GM12878 (cell line): ENCODE measurements around the gene NMNAT1. TPM values are rescaled to one million over a fixed set of nuclear protein-coding genes. Genes with fewer than 3 reads are reported as not detected.

Experiments used
- EP300 ChIP-seq, 2 experiments: fragments of 150-350 bp in 1 of 2; IDR thresholded peaks; 2 replicates each; pipeline ENCODE4 v1.6.1; 2011 to 2012; ENCODE audit warnings: low read depth in 2 of 2, low read length in 2 of 2, borderline replicate concordance in 1 of 2, improper control_type of control experiment in 1 of 2, inconsistent platforms in 1 of 2; ENCODE audit not compliant: control insufficient read depth in 1 of 2
- NFYA ChIP-seq: IDR thresholded peaks from 2 replicates; pipeline ENCODE4 v1.6.1; 2011; ENCODE audit warnings: low read depth, mild to moderate bottlenecking, low read length, improper control_type of control experiment, borderline replicate concordance
- POLR2AphosphoS2 ChIP-seq: IDR thresholded peaks from 2 replicates; pipeline ENCODE4 v1.6.1; 2011; ENCODE audit warnings: low read depth, mild to moderate bottlenecking, low read length, improper control_type of control experiment, moderate library complexity
- RELA ChIP-seq: fragments of 450-650 bp; IDR thresholded peaks from 2 replicates; pipeline ENCODE4 v1.8.0; 2014; ENCODE audit warnings: borderline replicate concordance; ENCODE audit not compliant: partially characterized antibody
- RFX5 ChIP-seq: IDR thresholded peaks from 2 replicates; pipeline ENCODE4 v1.6.1; 2011; ENCODE audit warnings: low read depth, low read length, improper control_type of control experiment
- RUNX3 ChIP-seq: IDR thresholded peaks from 2 replicates; pipeline ENCODE4 v1.6.1; 2012; ENCODE audit warnings: low read length, inconsistent platforms
- SMAD1 ChIP-seq: fragments of 450-650 bp; IDR thresholded peaks from 2 replicates; pipeline ENCODE4 v1.6.1; 2018; ENCODE audit warnings: mild to moderate bottlenecking, low read depth; ENCODE audit not compliant: partially characterized antibody
- SPI1 ChIP-seq: IDR thresholded peaks from 2 replicates; pipeline ENCODE4 v1.6.1; 2011; ENCODE audit warnings: low read depth, mild to moderate bottlenecking, low read length, moderate library complexity, borderline replicate concordance; ENCODE audit not compliant: insufficient read depth
- ZNF622 ChIP-seq: fragments of 450-650 bp; IDR thresholded peaks from 2 replicates; pipeline ENCODE4 v1.6.1; 2017; ENCODE audit warnings: mild to moderate bottlenecking, inconsistent platforms
- polyA plus RNA-seq, 11 experiments: library from polyadenylated mRNA; depleted of rRNA in 4 of 11; unstranded in 6 of 11; stranded (reverse) in 5 of 11; fragments of >200 nt; fragmentation: Nextera tagmentation in 4 of 11; fragmentation: Illumina TruSeq in 1 of 11; extraction: Ambion mirVana in 4 of 11; extraction: Trizol in 1 of 11; gene quantifications; 1 replicate in 1 of 11; 2 replicates in 10 of 11; pipeline versions ENCODE4 v1.2.1 to v1.2.3, GENCODE V29; 2011 to 2016; ENCODE audit warnings: inconsistent platforms in 2 of 11, missing spikeins in 2 of 11, low read depth in 1 of 11
- total RNA-seq, 4 experiments: library from RNA; depleted of rRNA in 3 of 4; stranded (reverse); fragments of >200 nt in 3 of 4; fragmentation: Illumina TruSeq in 1 of 4; extraction: Trizol in 1 of 4; gene quantifications; 2 replicates each; pipeline versions ENCODE4 v1.2.1 to v1.2.3, GENCODE V29; 2013 to 2021
- TF ChIP-seq, protein P1 (sequence below): IDR thresholded peaks from 2 replicates; pipeline ENCODE4 v1.6.1; 2012; ENCODE audit warnings: improper control_type of control experiment, low read depth, low read length; ENCODE audit not compliant: insufficient replicate concordance
- TF ChIP-seq, protein P2 (sequence below): fragments of 450-650 bp; IDR thresholded peaks from 2 replicates; pipeline ENCODE4 v1.6.1; 2016; ENCODE audit warnings: mild to moderate bottlenecking
- TF ChIP-seq, protein P3 (sequence below): IDR thresholded peaks from 2 replicates; pipeline ENCODE4 v1.6.1; 2012; ENCODE audit warnings: low read depth, low read length, improper control_type of control experiment
- TF ChIP-seq, protein P4 (sequence below): fragments of 450-650 bp; formaldehyde crosslinking; IDR thresholded peaks from 2 replicates; pipeline ENCODE4 v1.4.0; 2022; ENCODE audit warnings: mild to moderate bottlenecking, moderate library complexity

The NMNAT1 gene
- total and polyA plus RNA-seq, 10 of the 15 experiments (the other 5 are each of a cell fraction or from before 2014, with no cell fraction given), result 7.2 to 16.7 (median 11.7) TPM

DNA sequence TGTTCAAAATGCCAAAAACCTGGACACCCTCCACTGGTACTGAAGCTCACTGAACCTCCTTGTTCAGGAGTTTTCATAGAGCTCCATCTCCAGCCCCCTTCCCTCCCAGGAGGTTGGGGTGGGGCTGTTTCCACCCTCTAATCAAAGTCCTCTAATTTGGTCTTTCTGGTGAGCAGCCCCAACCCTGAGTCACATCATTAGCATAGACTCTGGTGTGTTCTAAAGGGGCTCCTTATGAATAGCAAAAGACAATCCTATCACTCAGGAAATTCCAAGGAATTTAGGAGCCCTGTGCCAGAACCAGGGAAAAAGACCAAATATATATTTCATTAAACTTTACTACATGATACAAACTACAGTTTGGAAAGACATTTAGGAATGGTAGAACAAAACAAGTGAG lies 76.3 kb downstream of the NMNAT1 start (continued):
- TF ChIP-seq, protein P1, sequence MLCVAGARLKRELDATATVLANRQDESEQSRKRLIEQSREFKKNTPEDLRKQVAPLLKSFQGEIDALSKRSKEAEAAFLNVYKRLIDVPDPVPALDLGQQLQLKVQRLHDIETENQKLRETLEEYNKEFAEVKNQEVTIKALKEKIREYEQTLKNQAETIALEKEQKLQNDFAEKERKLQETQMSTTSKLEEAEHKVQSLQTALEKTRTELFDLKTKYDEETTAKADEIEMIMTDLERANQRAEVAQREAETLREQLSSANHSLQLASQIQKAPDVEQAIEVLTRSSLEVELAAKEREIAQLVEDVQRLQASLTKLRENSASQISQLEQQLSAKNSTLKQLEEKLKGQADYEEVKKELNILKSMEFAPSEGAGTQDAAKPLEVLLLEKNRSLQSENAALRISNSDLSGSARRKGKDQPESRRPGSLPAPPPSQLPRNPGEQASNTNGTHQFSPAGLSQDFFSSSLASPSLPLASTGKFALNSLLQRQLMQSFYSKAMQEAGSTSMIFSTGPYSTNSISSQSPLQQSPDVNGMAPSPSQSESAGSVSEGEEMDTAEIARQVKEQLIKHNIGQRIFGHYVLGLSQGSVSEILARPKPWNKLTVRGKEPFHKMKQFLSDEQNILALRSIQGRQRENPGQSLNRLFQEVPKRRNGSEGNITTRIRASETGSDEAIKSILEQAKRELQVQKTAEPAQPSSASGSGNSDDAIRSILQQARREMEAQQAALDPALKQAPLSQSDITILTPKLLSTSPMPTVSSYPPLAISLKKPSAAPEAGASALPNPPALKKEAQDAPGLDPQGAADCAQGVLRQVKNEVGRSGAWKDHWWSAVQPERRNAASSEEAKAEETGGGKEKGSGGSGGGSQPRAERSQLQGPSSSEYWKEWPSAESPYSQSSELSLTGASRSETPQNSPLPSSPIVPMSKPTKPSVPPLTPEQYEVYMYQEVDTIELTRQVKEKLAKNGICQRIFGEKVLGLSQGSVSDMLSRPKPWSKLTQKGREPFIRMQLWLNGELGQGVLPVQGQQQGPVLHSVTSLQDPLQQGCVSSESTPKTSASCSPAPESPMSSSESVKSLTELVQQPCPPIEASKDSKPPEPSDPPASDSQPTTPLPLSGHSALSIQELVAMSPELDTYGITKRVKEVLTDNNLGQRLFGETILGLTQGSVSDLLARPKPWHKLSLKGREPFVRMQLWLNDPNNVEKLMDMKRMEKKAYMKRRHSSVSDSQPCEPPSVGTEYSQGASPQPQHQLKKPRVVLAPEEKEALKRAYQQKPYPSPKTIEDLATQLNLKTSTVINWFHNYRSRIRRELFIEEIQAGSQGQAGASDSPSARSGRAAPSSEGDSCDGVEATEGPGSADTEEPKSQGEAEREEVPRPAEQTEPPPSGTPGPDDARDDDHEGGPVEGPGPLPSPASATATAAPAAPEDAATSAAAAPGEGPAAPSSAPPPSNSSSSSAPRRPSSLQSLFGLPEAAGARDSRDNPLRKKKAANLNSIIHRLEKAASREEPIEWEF, result no peak
- TF ChIP-seq POLR2AphosphoS2 (no peak), EP300 (IDR thresholded peaks at IDR 0.05; ENCODE audit: borderline replicate concordance in 1 of 2, control insufficient read depth in 1 of 2, low read depth in 2 of 2, low read length in 2 of 2) (no peak), SMAD1 (no peak), RELA (no peak), RUNX3 (no peak), SPI1 (no peak), ZNF622 (no peak), NFYA (no peak), RFX5 (no peak)
- TF ChIP-seq, protein P2, sequence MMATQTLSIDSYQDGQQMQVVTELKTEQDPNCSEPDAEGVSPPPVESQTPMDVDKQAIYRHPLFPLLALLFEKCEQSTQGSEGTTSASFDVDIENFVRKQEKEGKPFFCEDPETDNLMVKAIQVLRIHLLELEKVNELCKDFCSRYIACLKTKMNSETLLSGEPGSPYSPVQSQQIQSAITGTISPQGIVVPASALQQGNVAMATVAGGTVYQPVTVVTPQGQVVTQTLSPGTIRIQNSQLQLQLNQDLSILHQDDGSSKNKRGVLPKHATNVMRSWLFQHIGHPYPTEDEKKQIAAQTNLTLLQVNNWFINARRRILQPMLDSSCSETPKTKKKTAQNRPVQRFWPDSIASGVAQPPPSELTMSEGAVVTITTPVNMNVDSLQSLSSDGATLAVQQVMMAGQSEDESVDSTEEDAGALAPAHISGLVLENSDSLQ, result no peak
- TF ChIP-seq, protein P3, sequence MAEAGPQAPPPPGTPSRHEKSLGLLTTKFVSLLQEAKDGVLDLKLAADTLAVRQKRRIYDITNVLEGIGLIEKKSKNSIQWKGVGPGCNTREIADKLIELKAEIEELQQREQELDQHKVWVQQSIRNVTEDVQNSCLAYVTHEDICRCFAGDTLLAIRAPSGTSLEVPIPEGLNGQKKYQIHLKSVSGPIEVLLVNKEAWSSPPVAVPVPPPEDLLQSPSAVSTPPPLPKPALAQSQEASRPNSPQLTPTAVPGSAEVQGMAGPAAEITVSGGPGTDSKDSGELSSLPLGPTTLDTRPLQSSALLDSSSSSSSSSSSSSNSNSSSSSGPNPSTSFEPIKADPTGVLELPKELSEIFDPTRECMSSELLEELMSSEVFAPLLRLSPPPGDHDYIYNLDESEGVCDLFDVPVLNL, result no peak
- TF ChIP-seq, protein P4, sequence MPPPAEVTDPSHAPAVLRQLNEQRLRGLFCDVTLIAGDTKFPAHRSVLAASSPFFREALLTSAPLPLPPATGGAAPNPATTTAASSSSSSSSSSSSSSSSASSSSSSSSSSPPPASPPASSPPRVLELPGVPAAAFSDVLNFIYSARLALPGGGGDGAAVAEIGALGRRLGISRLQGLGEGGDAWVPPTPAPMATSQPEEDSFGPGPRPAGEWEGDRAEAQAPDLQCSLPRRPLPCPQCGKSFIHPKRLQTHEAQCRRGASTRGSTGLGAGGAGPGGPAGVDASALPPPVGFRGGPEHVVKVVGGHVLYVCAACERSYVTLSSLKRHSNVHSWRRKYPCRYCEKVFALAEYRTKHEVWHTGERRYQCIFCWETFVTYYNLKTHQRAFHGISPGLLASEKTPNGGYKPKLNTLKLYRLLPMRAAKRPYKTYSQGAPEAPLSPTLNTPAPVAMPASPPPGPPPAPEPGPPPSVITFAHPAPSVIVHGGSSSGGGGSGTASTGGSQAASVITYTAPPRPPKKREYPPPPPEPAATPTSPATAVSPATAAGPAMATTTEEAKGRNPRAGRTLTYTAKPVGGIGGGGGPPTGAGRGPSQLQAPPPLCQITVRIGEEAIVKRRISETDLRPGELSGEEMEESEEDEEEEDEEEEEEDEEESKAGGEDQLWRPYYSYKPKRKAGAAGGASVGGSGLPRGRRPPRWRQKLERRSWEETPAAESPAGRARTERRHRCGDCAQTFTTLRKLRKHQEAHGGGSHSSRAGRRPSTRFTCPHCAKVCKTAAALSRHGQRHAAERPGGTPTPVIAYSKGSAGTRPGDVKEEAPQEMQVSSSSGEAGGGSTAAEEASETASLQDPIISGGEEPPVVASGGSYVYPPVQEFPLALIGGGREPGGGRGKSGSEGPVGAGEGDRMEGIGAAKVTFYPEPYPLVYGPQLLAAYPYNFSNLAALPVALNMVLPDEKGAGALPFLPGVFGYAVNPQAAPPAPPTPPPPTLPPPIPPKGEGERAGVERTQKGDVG (CRISPR knock-in tag), result no peak
